ENCODE measurements around the gene FAM83G. TPM values are rescaled to one million over a fixed set of nuclear protein-coding genes. Genes with fewer than 3 reads are reported as not detected.

FAM83G gene
- total and polyA plus RNA-seq, 2 donors (not counting 1 experiment from before 2014, with no cell fraction given) = 2.4 to 6.3 TPM

DNA sequence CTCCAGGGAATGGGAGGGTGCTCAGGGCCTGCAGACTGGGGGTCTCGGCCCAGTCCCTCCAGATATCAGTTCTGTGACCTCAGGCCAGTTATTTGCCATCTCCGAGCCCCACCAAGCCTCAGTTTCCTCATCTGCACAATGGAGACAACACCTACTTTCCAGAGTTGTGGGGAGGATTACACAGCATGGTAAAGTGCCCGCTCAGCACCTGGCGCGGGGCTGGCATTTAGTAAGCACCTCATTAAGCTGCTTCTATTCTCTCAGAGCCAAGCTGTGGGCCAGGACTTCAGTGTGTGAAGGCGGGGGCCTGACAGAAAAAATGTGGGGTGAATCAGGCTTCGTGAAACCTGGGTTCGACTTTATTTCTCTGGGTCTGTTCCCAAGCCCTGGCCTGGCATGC, 5.2 kb downstream of the FAM83G start:
- H3K9ac ChIP-seq (ENCODE audit: insufficient read depth, low read length) = no peak overlapping the region

DNA sequence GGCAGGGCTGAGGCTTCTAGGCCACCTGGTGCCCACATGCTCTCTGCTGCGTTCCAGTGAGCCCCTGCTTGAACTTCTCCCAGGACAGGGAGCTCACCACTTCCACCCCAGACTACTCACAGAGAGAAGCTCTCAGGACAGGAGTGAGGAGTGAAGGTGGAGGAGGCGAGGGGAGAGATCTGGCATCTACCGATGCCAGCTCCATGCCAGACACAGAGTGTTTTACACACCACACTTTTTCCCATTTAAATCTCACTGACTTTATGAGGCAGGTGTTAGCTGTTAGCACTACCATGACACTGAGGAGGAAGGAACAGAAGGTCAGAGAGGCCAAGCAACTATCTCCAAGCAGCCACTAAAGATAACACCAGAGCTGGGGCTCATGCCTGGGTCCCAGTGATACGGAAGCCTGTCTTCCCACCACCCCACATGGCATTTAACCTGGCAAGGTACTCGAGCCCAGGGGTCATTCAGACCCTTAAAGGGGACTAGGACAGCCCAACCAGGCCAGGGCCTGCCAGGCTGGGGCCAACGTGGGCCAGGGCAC, 6.8 kb downstream of the FAM83G start:
- DNase-seq (ENCODE audit: low read depth in 2 of 2) = no peak
- TF ChIP-seq CTCF (conservative IDR thresholded peaks at IDR 0.05 in 1 of 2, IDR thresholded peaks at IDR 0.05 in 1 of 2; ENCODE audit: low read depth in 1 of 2, low read length in 2 of 2) (no peak), EZH2 (IDR thresholded peaks at IDR 0.05; ENCODE audit: low read length, missing control alignments) (no peak)
- Histone ChIP-seq H3K4me3 (replicated peaks in 1 of 4; ENCODE audit: control extremely low read depth in 1 of 4, insufficient read depth in 1 of 4, low read depth in 3 of 4, low read length in 4 of 4) (no peak overlapping the region), H3K27me3 (ENCODE audit: control insufficient read depth, insufficient read depth, low read length) (no peaks in the 10 kb centered on the region), H3K27ac (ENCODE audit: insufficient read depth, low read length) (no peak overlapping the region), H3K9ac (ENCODE audit: insufficient read depth, low read length) (no peak overlapping the region), H3K79me2 (ENCODE audit: control insufficient read depth, insufficient read depth, low read length) (peaks cover 21% of the 10 kb centered on the region), H3K4me2 (ENCODE audit: extremely low read depth, insufficient read depth, low read length) (no peak overlapping the region), H3K4me1 (ENCODE audit: control insufficient read depth, extremely low read depth, insufficient read depth, low read length) (peaks cover 9% of the 10 kb centered on the region), H4K20me1 (ENCODE audit: control insufficient read depth, extremely low read depth, insufficient read depth, low read length) (no peaks in the 10 kb centered on the region), H3K36me3 (ENCODE audit: control insufficient read depth, insufficient read depth, low read length) (no peaks in the 10 kb centered on the region), H3K9me3 (ENCODE audit: control insufficient read depth, insufficient read depth, low read depth, low read length) (no peaks in the 10 kb centered on the region), H2AFZ (ENCODE audit: low read length) (no peak overlapping the region)

More for the DNA sequence above, 5.2 kb downstream of the FAM83G start:
- no peaks in the 10 kb centered on the region for H3K36me3 ChIP-seq (ENCODE audit: control insufficient read depth, insufficient read depth, low read length)
- no peaks in the 10 kb centered on the region for H4K20me1 ChIP-seq (ENCODE audit: control insufficient read depth, extremely low read depth, insufficient read depth, low read length)
- no peak overlapping the region for H3K4me2 ChIP-seq (ENCODE audit: extremely low read depth, insufficient read depth, low read length)
- H3K9me3 ChIP-seq (ENCODE audit: control insufficient read depth, insufficient read depth, low read depth, low read length) = no peaks in the 10 kb centered on the region
- TF ChIP-seq EZH2 (IDR thresholded peaks at IDR 0.05; ENCODE audit: low read length, missing control alignments) = no peak
- no peak for TF ChIP-seq CTCF (conservative IDR thresholded peaks at IDR 0.05 in 1 of 2, IDR thresholded peaks at IDR 0.05 in 1 of 2; ENCODE audit: low read depth in 1 of 2, low read length in 2 of 2)
- no peak overlapping the region for H2AFZ ChIP-seq (ENCODE audit: low read length)
- DNase-seq (ENCODE audit: low read depth in 2 of 2) = no peak
- peaks cover 21% of the 10 kb centered on the region for H3K79me2 ChIP-seq (ENCODE audit: control insufficient read depth, insufficient read depth, low read length)
- peaks cover 14% of the 10 kb centered on the region for H3K4me1 ChIP-seq (ENCODE audit: control insufficient read depth, extremely low read depth, insufficient read depth, low read length)
- no peaks in the 10 kb centered on the region for H3K27me3 ChIP-seq (ENCODE audit: control insufficient read depth, insufficient read depth, low read length)
- H3K4me3 ChIP-seq (replicated peaks in 1 of 4; ENCODE audit: control extremely low read depth in 1 of 4, insufficient read depth in 1 of 4, low read depth in 3 of 4, low read length in 4 of 4) = no peak overlapping the region
- no peak overlapping the region for H3K27ac ChIP-seq (ENCODE audit: insufficient read depth, low read length)

DNA sequence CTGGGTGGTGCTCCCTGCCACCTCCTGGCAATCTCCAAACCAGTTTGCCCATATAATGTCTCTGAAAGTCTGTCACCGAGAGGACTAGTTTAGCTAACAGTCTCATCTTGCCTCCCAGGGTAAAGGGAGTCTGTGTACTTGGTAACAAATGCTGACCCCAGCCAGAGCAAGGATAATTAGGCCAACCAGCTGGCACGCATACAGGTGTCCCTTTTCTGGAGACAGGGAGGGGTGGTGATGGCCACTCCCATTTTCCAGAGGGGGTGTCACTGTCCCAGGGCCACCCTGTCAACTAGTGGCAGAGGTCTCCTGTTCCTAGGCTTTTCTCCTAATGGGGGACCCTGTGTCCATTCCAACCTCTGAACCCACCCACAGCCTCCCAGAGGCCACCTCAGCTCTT, 8.1 kb downstream of the FAM83G start:
- Histone ChIP-seq H2AFZ (ENCODE audit: low read length) (no peak overlapping the region), H3K36me3 (ENCODE audit: control insufficient read depth, insufficient read depth, low read length) (no peaks in the 10 kb centered on the region), H3K4me1 (ENCODE audit: control insufficient read depth, extremely low read depth, insufficient read depth, low read length) (peaks cover 9% of the 10 kb centered on the region), H3K9me3 (ENCODE audit: control insufficient read depth, insufficient read depth, low read depth, low read length) (no peaks in the 10 kb centered on the region), H3K27ac (ENCODE audit: insufficient read depth, low read length) (no peak overlapping the region), H3K9ac (ENCODE audit: insufficient read depth, low read length) (no peak overlapping the region), H3K4me3 (replicated peaks in 1 of 4; ENCODE audit: control extremely low read depth in 1 of 4, insufficient read depth in 1 of 4, low read depth in 3 of 4, low read length in 4 of 4) (no peak overlapping the region), H3K79me2 (ENCODE audit: control insufficient read depth, insufficient read depth, low read length) (peaks cover 18% of the 10 kb centered on the region), H4K20me1 (ENCODE audit: control insufficient read depth, extremely low read depth, insufficient read depth, low read length) (no peaks in the 10 kb centered on the region), H3K27me3 (ENCODE audit: control insufficient read depth, insufficient read depth, low read length) (no peaks in the 10 kb centered on the region), H3K4me2 (ENCODE audit: extremely low read depth, insufficient read depth, low read length) (no peak overlapping the region)
- no peak for DNase-seq (ENCODE audit: low read depth in 2 of 2)
- TF ChIP-seq CTCF (conservative IDR thresholded peaks at IDR 0.05 in 1 of 2, IDR thresholded peaks at IDR 0.05 in 1 of 2; ENCODE audit: low read depth in 1 of 2, low read length in 2 of 2) (no peak), EZH2 (IDR thresholded peaks at IDR 0.05; ENCODE audit: low read length, missing control alignments) (no peak)

All from fibroblast of lung (primary cell).